Right cardiac atrium (tissue), 5 donors: ENCODE measurements around the gene ZC2HC1B. TPM values are rescaled to one million over a fixed set of nuclear protein-coding genes. Genes with fewer than 3 reads are reported as not detected.
A peak's percentile ranks its signal among the peaks of the same experiment; 100 is the strongest.
"Not testable (repeated sequence)": the region's sequence is repeated elsewhere in the genome, so short reads cannot be mapped to it uniquely, and the experiment has no call there.

ENCODE experiments used
- ATAC-seq, 2 donors: fragments of 200-7000 bp; cut with Tn5 transposase; one replicate each; pipeline versions ENCODE4 v1.8.0 to v1.9.1; 2020; ENCODE audit warnings: moderate library complexity in 2 of 2, mild to moderate bottlenecking in 1 of 2
- DNase-seq, 3 donors: peaks; one replicate each; pipeline ENCODE4 v3.0.0-alpha.2; 2020
- H3K27ac ChIP-seq: one replicate; pipeline ENCODE4 v1.5.1; 2013; ENCODE audit warnings: mild to moderate bottlenecking, low read length, control low read depth, moderate library complexity
- H3K27me3 ChIP-seq: one replicate; pipeline ENCODE4 v1.6.1; 2013; ENCODE audit not compliant: control insufficient read depth, insufficient read depth
- H3K4me1 ChIP-seq: one replicate; pipeline ENCODE4 v1.6.1; 2013; ENCODE audit warnings: low read length; ENCODE audit not compliant: control insufficient read depth, insufficient read depth
- H3K4me3 ChIP-seq: one replicate; pipeline ENCODE4 v1.5.1; 2013; ENCODE audit warnings: low read length, control low read depth
- H3K9me3 ChIP-seq: one replicate; pipeline ENCODE4 v1.6.1; 2013; ENCODE audit warnings: low read length; ENCODE audit not compliant: control insufficient read depth
- WGBS: extraction: QIAGEN DNeasy Blood & Tissue Kit; methylation state at CpG from one replicate; pipeline ENCODE4 v1.1.7; 2013; 5-methylcytosine and 5-hydroxymethylcytosine counted together
- intact Hi-C, 4 donors: fragments of 100-400 bp; cut with DNase I; formaldehyde crosslinking; loops; one replicate each; pipeline versions ENCODE4 v1.11.0 to v1.14.0; 2022 to 2023
- polyA plus RNA-seq: library from polyadenylated mRNA; stranded (reverse); fragments of 200-250 nt; gene quantifications from one replicate; pipeline ENCODE4 v1.2.3, GENCODE V29; 2013
- total RNA-seq, 4 donors: library from RNA; stranded (reverse); fragmentation: NEBNext Ultra II Directional; extraction: Animal tissue kit (Norgen Biotek cat#: 25700); gene quantifications; one replicate each; pipeline ENCODE4 v1.2.1, GENCODE V29; 2021
- donor health status: healthy with polysubstance abuse.
- donor health status: DM: no; HTN: yes; CAD: no.
- donor health status: DM: no; HTN: no; CAD: no.
- donor health status: DM: no; HTN: yes; CAD: no; lungs with severe emphysema.
- donor health status: DM: yes; HTN: yes; CAD: no.

ZC2HC1B gene
- total and polyA plus RNA-seq, 5 donors, result not detected

- no peak overlapping the region for H3K27ac ChIP-seq
- no peak overlapping the region for H3K4me3 ChIP-seq
- 70% methylated on average over 1 of the region's 1 CpG for WGBS
- H3K4me1 ChIP-seq, result no peaks in the 10 kb centered on the region
- ATAC-seq (no peak), DNase-seq (no peak)
- no peaks in the 10 kb centered on the region for H3K27me3 ChIP-seq
- H3K9me3 ChIP-seq, result no peaks in the 10 kb centered on the region
- intact Hi-C loops, result no loop called here
These were observed 30.4 kb downstream of the ZC2HC1B start for GRCh38 chr6:143894655-143895054.

GRCh38 chr6:143896126-143896860 lies 32.0 kb downstream of the ZC2HC1B start:
- 95% methylated on average over 3 of the region's 3 CpGs for WGBS
- no peak for DNase-seq
- no peak for ATAC-seq
- intact Hi-C loops, result no loop called here
- no peak overlapping the region for H3K4me3 ChIP-seq
- H3K9me3 ChIP-seq, result no peaks in the 10 kb centered on the region
- H3K27ac ChIP-seq, result no peak overlapping the region
- H3K4me1 ChIP-seq, result no peaks in the 10 kb centered on the region
- no peaks in the 10 kb centered on the region for H3K27me3 ChIP-seq

- Histone ChIP-seq H3K27me3 (no peaks in the 10 kb centered on the region), H3K27ac (no peak overlapping the region), H3K9me3 (no peaks in the 10 kb centered on the region), H3K4me1 (peaks cover 7% of the 10 kb centered on the region), H3K4me3 (no peak overlapping the region)
- ATAC-seq, result no peak
- no peak for DNase-seq
- WGBS, result 86% methylated on average over 2 of the region's 2 CpGs
- intact Hi-C loops, result no loop called here
These were observed 36.1 kb downstream of the ZC2HC1B start for GRCh38 chr6:143900358-143900757.

- peaks cover 7% of the 10 kb centered on the region for H3K4me1 ChIP-seq
- H3K27ac ChIP-seq, result no peak overlapping the region
- H3K27me3 ChIP-seq, result no peaks in the 10 kb centered on the region
- no peaks in the 10 kb centered on the region for H3K9me3 ChIP-seq
- peak; percentile 30 to 66 (median 49) for DNase-seq
- 10% methylated on average over 6 of the region's 6 CpGs for WGBS
- H3K4me3 ChIP-seq, result no peak overlapping the region
- intact Hi-C loops, result no loop called here
- peak; percentile 75 to 93 for ATAC-seq
These were observed 37.8 kb downstream of the ZC2HC1B start for GRCh38 chr6:143901885-143902750.

- no peaks in the 10 kb centered on the region for H3K27me3 ChIP-seq
- ATAC-seq (no peak), DNase-seq (no peak)
- intact Hi-C loops, result no loop called here
- H3K9me3 ChIP-seq, result no peaks in the 10 kb centered on the region
- no peak overlapping the region for H3K27ac ChIP-seq
- WGBS, result 89% methylated on average over 2 of the region's 2 CpGs
- H3K4me1 ChIP-seq, result peaks cover 7% of the 10 kb centered on the region
- H3K4me3 ChIP-seq, result no peak overlapping the region
These were observed 38.6 kb downstream of the ZC2HC1B start for GRCh38 chr6:143902827-143903226.

- intact Hi-C loops, result no loop called here
- ATAC-seq, result no peak
- no peaks in the 10 kb centered on the region for H3K4me1 ChIP-seq
- no peak overlapping the region for H3K27ac ChIP-seq
- H3K27me3 ChIP-seq, result no peaks in the 10 kb centered on the region
- H3K9me3 ChIP-seq, result no peaks in the 10 kb centered on the region
- H3K4me3 ChIP-seq, result no peak overlapping the region
- WGBS, result 94% methylated on average over 1 of the region's 1 CpG
- no peak for DNase-seq
These were observed 46.8 kb downstream of the ZC2HC1B start for GRCh38 chr6:143911028-143911427.

GRCh38 chr6:143912671-143913070 lies 48.4 kb downstream of the ZC2HC1B start:
- no peak for ATAC-seq
- no peak overlapping the region for H3K4me3 ChIP-seq
- no peaks in the 10 kb centered on the region for H3K4me1 ChIP-seq
- no peaks in the 10 kb centered on the region for H3K27me3 ChIP-seq
- intact Hi-C loops, result no loop called here
- WGBS, result 90% methylated on average over 1 of the region's 1 CpG
- no peaks in the 10 kb centered on the region for H3K9me3 ChIP-seq
- H3K27ac ChIP-seq, result no peak overlapping the region
- no peak for DNase-seq

- H3K4me1 ChIP-seq, H3K27ac ChIP-seq, ATAC-seq, intact Hi-C loops, H3K9me3 ChIP-seq, DNase-seq, H3K27me3 ChIP-seq, H3K4me3 ChIP-seq: not testable (repeated sequence)
- 69% methylated on average over 4 of the region's 4 CpGs for WGBS
These were observed 52.8 kb downstream of the ZC2HC1B start for GRCh38 chr6:143917026-143917425.

GRCh38 chr6:143928853-143929252 lies 64.6 kb downstream of the ZC2HC1B start:
- intact Hi-C loops, result no loop called here
- Histone ChIP-seq H3K27ac (no peak overlapping the region), H3K27me3 (no peaks in the 10 kb centered on the region), H3K9me3 (no peaks in the 10 kb centered on the region), H3K4me1 (no peaks in the 10 kb centered on the region), H3K4me3 (no peak overlapping the region)
- DNase-seq (no peak), ATAC-seq (no peak)
- 95% methylated on average over 1 of the region's 1 CpG for WGBS

- no peaks in the 10 kb centered on the region for H3K27me3 ChIP-seq
- intact Hi-C loops, result no loop called here
- H3K4me1 ChIP-seq, result no peaks in the 10 kb centered on the region
- H3K27ac ChIP-seq, result no peak overlapping the region
- ATAC-seq (no peak), DNase-seq (no peak)
- H3K4me3 ChIP-seq, result no peak overlapping the region
- no peaks in the 10 kb centered on the region for H3K9me3 ChIP-seq
These were observed 65.7 kb downstream of the ZC2HC1B start for GRCh38 chr6:143929975-143930374.

GRCh38 chr6:143934331-143934730 lies 70.1 kb downstream of the ZC2HC1B start:
- no peak overlapping the region for H3K4me3 ChIP-seq
- H3K27me3 ChIP-seq, result no peaks in the 10 kb centered on the region
- no peaks in the 10 kb centered on the region for H3K4me1 ChIP-seq
- no peaks in the 10 kb centered on the region for H3K9me3 ChIP-seq
- intact Hi-C loops, result no loop called here
- H3K27ac ChIP-seq, result no peak overlapping the region
- WGBS, result 97% methylated on average over 1 of the region's 1 CpG
- no peak for ATAC-seq
- no peak for DNase-seq
